Ectodermal cell (in vitro differentiated cells): Measurements from ENCODE around the gene ARMCX2. TPM values are rescaled to one million over a fixed set of nuclear protein-coding genes. Genes with fewer than 3 reads are reported as not detected.

Experiments
- H3K27ac ChIP-seq: 2 replicates; pipeline ENCODE4 v1.7.0; 2013; ENCODE audit warnings: mild to moderate bottlenecking, low read depth, low read length; ENCODE audit not compliant: insufficient read depth, poor library complexity, severe bottlenecking
- H3K27me3 ChIP-seq: 2 replicates; pipeline ENCODE4 v1.7.0; 2013; ENCODE audit warnings: mild to moderate bottlenecking, low read length; ENCODE audit not compliant: insufficient read depth, control insufficient read depth, poor library complexity, severe bottlenecking
- H3K36me3 ChIP-seq: one replicate; pipeline ENCODE4 v1.7.0; 2013; ENCODE audit warnings: low read length; ENCODE audit not compliant: control insufficient read depth, insufficient read depth
- H3K4me1 ChIP-seq: one replicate; pipeline ENCODE4 v1.7.0; 2013; ENCODE audit warnings: low read length; ENCODE audit not compliant: control insufficient read depth, insufficient read depth
- H3K4me3 ChIP-seq: 2 replicates; pipeline ENCODE4 v1.7.0; 2013; ENCODE audit warnings: low read depth, low read length, control low read depth; ENCODE audit not compliant: insufficient read depth
- H3K9me3 ChIP-seq: 2 replicates; pipeline ENCODE4 v1.7.0; 2013; ENCODE audit warnings: mild to moderate bottlenecking, low read length, moderate library complexity; ENCODE audit not compliant: control insufficient read depth
- WGBS, 2 experiments: methylation state at CpG; one replicate each; pipeline ENCODE4 v1.1.7; 2013; ENCODE audit warnings: missing lambda C conversion rate in 2 of 2; 5-methylcytosine and 5-hydroxymethylcytosine counted together
- polyA plus RNA-seq, 4 experiments: library from polyadenylated mRNA; stranded (reverse); fragments of 50-300 nt; gene quantifications; one replicate each; pipeline ENCODE4 v1.2.3, GENCODE V29; 2013

The ARMCX2 gene
- polyA plus RNA-seq (2013, experiment 1 of 4), result 175 TPM
- 182 TPM for polyA plus RNA-seq (2013, experiment 2 of 4)
- 144 TPM for polyA plus RNA-seq (2013, experiment 3 of 4)
- 151 TPM for polyA plus RNA-seq (2013, experiment 4 of 4)

GRCh38 chrX:101659601-101660063 lies at the start of gene ARMCX2:
Gene ARMCX2, minus strand, starts transcription at chrX:101659850. Its CDS starts 2,262 bp downstream, at chrX:101657588.
- 0% methylated on average over 22 of the region's 22 CpGs for WGBS, 2 experiments

GRCh38 chrX:101709384-101709783 lies 49.7 kb upstream of the ARMCX2 start:
- Histone ChIP-seq H3K27ac (no peak overlapping the region), H3K27me3 (no peaks in the 10 kb centered on the region), H3K4me1 (no peaks in the 10 kb centered on the region), H3K4me3 (no peak overlapping the region), H3K9me3 (no peaks in the 10 kb centered on the region), H3K36me3 (no peaks in the 10 kb centered on the region)
- 85 to 92% methylated on average over 3 of the region's 3 CpGs for WGBS, 2 experiments

More at GRCh38 chrX:101659601-101660063, at the start of gene ARMCX2:
- Histone ChIP-seq H3K4me1 (no peaks in the 10 kb centered on the region), H3K9me3 (no peaks in the 10 kb centered on the region), H3K4me3 (peak within 1 kb of the TSS; percentile 50), H3K27ac (no peak within 1 kb of the TSS), H3K36me3 (no peaks in the 10 kb centered on the region), H3K27me3 (no peaks in the 10 kb centered on the region)

- no peaks in the 10 kb centered on the region for H3K36me3 ChIP-seq
- 93% methylated on average over 2 to 3 of the region's 3 CpGs for WGBS, 2 experiments
- no peaks in the 10 kb centered on the region for H3K4me1 ChIP-seq
- no peak overlapping the region for H3K27ac ChIP-seq
- no peaks in the 10 kb centered on the region for H3K27me3 ChIP-seq
- no peaks in the 10 kb centered on the region for H3K9me3 ChIP-seq
- H3K4me3 ChIP-seq, result no peak overlapping the region
These were observed 48.5 kb upstream of the ARMCX2 start for GRCh38 chrX:101708163-101708562.

GRCh38 chrX:101693476-101693875 lies 33.8 kb upstream of the ARMCX2 start:
- no CpG with 5 or more reads among the region's 4 CpGs for WGBS, 2 experiments
- H3K4me1 ChIP-seq, result no peaks in the 10 kb centered on the region

GRCh38 chrX:101691835-101692234 lies 32.2 kb upstream of the ARMCX2 start:
- WGBS, 2 experiments, result 86 to 88% methylated on average over 1 of the region's 1 CpG
- Histone ChIP-seq H3K27ac (no peak overlapping the region), H3K27me3 (no peaks in the 10 kb centered on the region), H3K4me1 (no peaks in the 10 kb centered on the region), H3K9me3 (no peaks in the 10 kb centered on the region), H3K36me3 (no peaks in the 10 kb centered on the region), H3K4me3 (no peak overlapping the region)

More at GRCh38 chrX:101693476-101693875, 33.8 kb upstream of the ARMCX2 start:
- H3K36me3 ChIP-seq, result no peaks in the 10 kb centered on the region
- no peaks in the 10 kb centered on the region for H3K9me3 ChIP-seq
- H3K4me3 ChIP-seq, result no peak overlapping the region
- H3K27me3 ChIP-seq, result no peaks in the 10 kb centered on the region
- H3K27ac ChIP-seq, result no peak overlapping the region

- Histone ChIP-seq H3K27ac (no peak overlapping the region), H3K9me3 (no peaks in the 10 kb centered on the region), H3K4me1 (no peaks in the 10 kb centered on the region), H3K36me3 (no peaks in the 10 kb centered on the region), H3K27me3 (no peaks in the 10 kb centered on the region), H3K4me3 (no peak overlapping the region)
- WGBS, 2 experiments, result 51 to 63% methylated on average over 2 of the region's 2 CpGs
These were observed 26.9 kb upstream of the ARMCX2 start for GRCh38 chrX:101686574-101686973.

- Histone ChIP-seq H3K27ac (peak overlapping the region; percentile 16), H3K27me3 (no peaks in the 10 kb centered on the region), H3K36me3 (no peaks in the 10 kb centered on the region), H3K9me3 (no peaks in the 10 kb centered on the region), H3K4me1 (no peaks in the 10 kb centered on the region), H3K4me3 (no peak overlapping the region)
These were observed 26.3 kb upstream of the ARMCX2 start for GRCh38 chrX:101685923-101686322.

GRCh38 chrX:101682723-101683122 lies 23.1 kb upstream of the ARMCX2 start:
- no peaks in the 10 kb centered on the region for H3K4me1 ChIP-seq

GRCh38 chrX:101677028-101677427 lies 17.4 kb upstream of the ARMCX2 start:
- Histone ChIP-seq H3K27me3 (no peaks in the 10 kb centered on the region), H3K9me3 (no peaks in the 10 kb centered on the region), H3K4me3 (no peak overlapping the region), H3K27ac (no peak overlapping the region), H3K4me1 (no peaks in the 10 kb centered on the region), H3K36me3 (no peaks in the 10 kb centered on the region)
- WGBS, 2 experiments, result 75 to 79% methylated on average over 1 of the region's 1 CpG

More at GRCh38 chrX:101682723-101683122, 23.1 kb upstream of the ARMCX2 start:
- WGBS, 2 experiments, result 46% methylated on average over 2 of the region's 2 CpGs; no CpG with 5 or more reads in 1 of the 2 experiments
- no peak overlapping the region for H3K4me3 ChIP-seq
- H3K36me3 ChIP-seq, result no peaks in the 10 kb centered on the region
- H3K27me3 ChIP-seq, result no peaks in the 10 kb centered on the region
- no peak overlapping the region for H3K27ac ChIP-seq
- H3K9me3 ChIP-seq, result no peaks in the 10 kb centered on the region

GRCh38 chrX:101676571-101676970 lies 16.9 kb upstream of the ARMCX2 start:
- Histone ChIP-seq H3K27me3 (no peaks in the 10 kb centered on the region), H3K9me3 (no peaks in the 10 kb centered on the region), H3K4me1 (no peaks in the 10 kb centered on the region), H3K36me3 (no peaks in the 10 kb centered on the region), H3K4me3 (no peak overlapping the region), H3K27ac (no peak overlapping the region)
- WGBS, 2 experiments, result 70 to 78% methylated on average over 3 of the region's 3 CpGs

GRCh38 chrX:101668143-101668542 lies 8.5 kb upstream of the ARMCX2 start:
- WGBS, 2 experiments, result 0 to 33% methylated on average over 1 of the region's 2 CpGs
- no peaks in the 10 kb centered on the region for H3K27me3 ChIP-seq
- H3K4me1 ChIP-seq, result no peaks in the 10 kb centered on the region
- no peak overlapping the region for H3K4me3 ChIP-seq
- H3K9me3 ChIP-seq, result no peaks in the 10 kb centered on the region
- H3K36me3 ChIP-seq, result no peaks in the 10 kb centered on the region
- no peak overlapping the region for H3K27ac ChIP-seq
